Fibroblast of villous mesenchyme (primary cell): Measurements from ENCODE around the gene PTPRK. TPM values are rescaled to one million over a fixed set of nuclear protein-coding genes. Genes with fewer than 3 reads are reported as not detected.

Experiments used
- DNase-seq: peaks from one replicate; pipeline ENCODE4 v3.0.0-alpha.2; 2010; ENCODE audit warnings: low read depth
- H3K4me3 ChIP-seq: 2 replicates; pipeline ENCODE4 v1.5.1; 2011; ENCODE audit warnings: low read depth, mild to moderate bottlenecking, low read length
- total RNA-seq: library from RNA; depleted of rRNA; stranded (reverse); fragments of >200 nt; gene quantifications from 2 replicates; pipeline ENCODE4 v1.2.3, GENCODE V29; 2012
- TF ChIP-seq, protein P1 (sequence below): IDR thresholded peaks from 2 replicates; pipeline ENCODE4 v1.5.1; 2012; ENCODE audit warnings: low read depth, mild to moderate bottlenecking, low read length; ENCODE audit not compliant: insufficient read depth

Gene PTPRK
- total RNA-seq, 1 donor = 70.0 TPM

- TF ChIP-seq, protein P1, sequence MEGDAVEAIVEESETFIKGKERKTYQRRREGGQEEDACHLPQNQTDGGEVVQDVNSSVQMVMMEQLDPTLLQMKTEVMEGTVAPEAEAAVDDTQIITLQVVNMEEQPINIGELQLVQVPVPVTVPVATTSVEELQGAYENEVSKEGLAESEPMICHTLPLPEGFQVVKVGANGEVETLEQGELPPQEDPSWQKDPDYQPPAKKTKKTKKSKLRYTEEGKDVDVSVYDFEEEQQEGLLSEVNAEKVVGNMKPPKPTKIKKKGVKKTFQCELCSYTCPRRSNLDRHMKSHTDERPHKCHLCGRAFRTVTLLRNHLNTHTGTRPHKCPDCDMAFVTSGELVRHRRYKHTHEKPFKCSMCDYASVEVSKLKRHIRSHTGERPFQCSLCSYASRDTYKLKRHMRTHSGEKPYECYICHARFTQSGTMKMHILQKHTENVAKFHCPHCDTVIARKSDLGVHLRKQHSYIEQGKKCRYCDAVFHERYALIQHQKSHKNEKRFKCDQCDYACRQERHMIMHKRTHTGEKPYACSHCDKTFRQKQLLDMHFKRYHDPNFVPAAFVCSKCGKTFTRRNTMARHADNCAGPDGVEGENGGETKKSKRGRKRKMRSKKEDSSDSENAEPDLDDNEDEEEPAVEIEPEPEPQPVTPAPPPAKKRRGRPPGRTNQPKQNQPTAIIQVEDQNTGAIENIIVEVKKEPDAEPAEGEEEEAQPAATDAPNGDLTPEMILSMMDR = no peak
- no peak overlapping the region for H3K4me3 ChIP-seq
- no peak for DNase-seq
These were observed 494.9 kb downstream of the PTPRK start for GRCh38 chr6:128025478-128025877.

- no peak overlapping the region for H3K4me3 ChIP-seq
- no peak for DNase-seq
- TF ChIP-seq, protein P1 = no peak
These were observed 495.4 kb downstream of the PTPRK start for GRCh38 chr6:128024969-128025368.

- no peak overlapping the region for H3K4me3 ChIP-seq
- TF ChIP-seq, protein P1 = no peak
- no peak for DNase-seq
These were observed 496.4 kb downstream of the PTPRK start for GRCh38 chr6:128024046-128024445.

DNA sequence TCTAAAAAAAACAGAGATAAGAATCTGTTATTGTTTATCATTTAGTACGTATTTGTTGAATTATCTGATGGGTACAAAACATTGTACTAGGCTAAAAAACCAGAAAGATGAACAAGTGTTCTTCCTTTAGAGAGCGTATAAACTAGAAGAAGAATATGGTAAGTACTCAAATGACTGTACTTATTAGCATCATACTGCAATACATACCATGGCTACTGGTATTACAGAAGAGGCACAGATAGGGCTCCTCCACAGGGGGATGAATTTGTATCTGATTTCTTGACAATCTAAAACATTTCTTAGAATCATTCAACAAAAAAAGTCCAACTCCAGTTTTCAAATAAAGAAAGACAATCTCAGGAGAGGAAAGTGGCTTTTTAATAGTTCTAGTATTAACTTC lies 501.6 kb downstream of the PTPRK start:
- H3K4me3 ChIP-seq = no peak overlapping the region
- no peak for DNase-seq
- TF ChIP-seq, protein P1 = no peak

DNA sequence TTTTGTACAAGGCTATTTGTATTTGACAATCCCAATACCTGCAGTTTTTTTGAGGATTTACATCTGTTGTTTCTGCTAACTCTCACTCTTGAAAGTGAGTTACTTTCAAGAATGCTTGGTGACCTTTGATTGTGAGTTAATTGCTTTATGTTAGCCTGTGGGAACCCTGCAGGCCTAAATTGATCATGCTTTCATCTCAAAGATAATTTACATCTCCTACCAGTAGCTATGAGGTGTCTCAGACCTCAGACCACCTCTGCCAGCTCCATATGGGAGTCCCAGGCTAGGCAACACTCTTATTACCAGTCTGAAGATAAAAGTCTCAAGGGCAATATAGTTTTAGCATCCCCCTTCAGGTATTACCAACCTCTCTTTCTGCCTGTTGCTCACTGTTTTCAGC lies 503.1 kb downstream of the PTPRK start:
- DNase-seq = no peak
- no peak overlapping the region for H3K4me3 ChIP-seq
- TF ChIP-seq, protein P1 = no peak

- TF ChIP-seq, protein P1 = no peak
- peak; percentile 42 for DNase-seq
These were observed 512.7 kb downstream of the PTPRK start for GRCh38 chr6:128007658-128008057.

GRCh38 chr6:128005009-128005408 lies 515.4 kb downstream of the PTPRK start:
- DNase-seq = no peak
- no peak overlapping the region for H3K4me3 ChIP-seq
- TF ChIP-seq, protein P1 = no peak

More at GRCh38 chr6:128007658-128008057, 512.7 kb downstream of the PTPRK start:
- no peak overlapping the region for H3K4me3 ChIP-seq
